CD4-positive, alpha-beta T cell treated with Interleukin-17A for 4 hours (primary cell): ENCODE results near the gene TGFB1I1.
A peak's percentile ranks its signal among the peaks of the same experiment; 100 is the strongest.
"Not testable (repeated sequence)": the region's sequence is repeated elsewhere in the genome, so short reads cannot be mapped to it uniquely, and the experiment has no call there.

Source experiments
- DNase-seq: peaks from one replicate; pipeline ENCODE4 v3.0.0-alpha.2; 2020; ENCODE audit warnings: mixed read lengths

Gene TGFB1I1

GRCh38 chr16:31472709-31473203 lies 804 bp downstream of the TGFB1I1 start:
- DNase-seq, result peak; percentile 47

- no peak for DNase-seq
Measured at GRCh38 chr16:31473264-31473984, 1.5 kb downstream of the TGFB1I1 start.

- no peak for DNase-seq
Measured at GRCh38 chr16:31474173-31474714, 2.3 kb downstream of the TGFB1I1 start.

- no peak for DNase-seq
Measured at GRCh38 chr16:31474773-31475738, 3.1 kb downstream of the TGFB1I1 start.

- no peak for DNase-seq
Measured at GRCh38 chr16:31475946-31476302, 4.0 kb downstream of the TGFB1I1 start.

- DNase-seq, result peak; percentile 100
Measured at GRCh38 chr16:31476303-31477219, 4.6 kb downstream of the TGFB1I1 start.

GRCh38 chr16:31477220-31478216 lies 5.6 kb downstream of the TGFB1I1 start:
- DNase-seq, result peak; percentile 64

- no peak for DNase-seq
Measured at GRCh38 chr16:31478956-31479355, 7.0 kb downstream of the TGFB1I1 start.

GRCh38 chr16:31479751-31480150 lies 7.8 kb downstream of the TGFB1I1 start:
- DNase-seq, result no peak

- no peak for DNase-seq
Measured at GRCh38 chr16:31480851-31481536, 9.0 kb downstream of the TGFB1I1 start.

- DNase-seq, result no peak
Measured at GRCh38 chr16:31483081-31483480, 11.1 kb downstream of the TGFB1I1 start, which contains the start of gene SLC5A2. Gene SLC5A2, plus strand, starts transcription at chr16:31483123. Its CDS starts 14 bp downstream, at chr16:31483137.

- not testable (repeated sequence) for DNase-seq
Measured at GRCh38 chr16:31484048-31484447, 12.1 kb downstream of the TGFB1I1 start.

- no peak for DNase-seq
Measured at GRCh38 chr16:31484491-31485171, 12.7 kb downstream of the TGFB1I1 start.

GRCh38 chr16:31485571-31485970 lies 13.6 kb downstream of the TGFB1I1 start:
- DNase-seq, result no peak

GRCh38 chr16:31486045-31486444 lies 14.1 kb downstream of the TGFB1I1 start:
- no peak for DNase-seq

- peak; percentile 19 for DNase-seq
Measured at GRCh38 chr16:31487071-31487719, 15.2 kb downstream of the TGFB1I1 start.

GRCh38 chr16:31487720-31488467 lies 15.9 kb downstream of the TGFB1I1 start:
- DNase-seq, result peak; percentile 87
